LNCaP clone FGC (cell line): ENCODE results near the gene ALS2.

Source experiments
- DNase-seq: peaks from one replicate; pipeline ENCODE4 v3.0.0-alpha.2; 2011; ENCODE audit warnings: low read depth
- H3K4me3 ChIP-seq: 2 replicates; pipeline ENCODE4 v1.5.1; 2011; ENCODE audit warnings: mild to moderate bottlenecking, low read depth, low read length, control low read depth
- CTCF ChIP-seq: IDR thresholded peaks from 2 replicates; pipeline ENCODE4 v1.5.1; 2012; ENCODE audit warnings: mild to moderate bottlenecking; ENCODE audit not compliant: control insufficient read depth, insufficient read depth; ENCODE audit errors: extremely low read depth

Gene ALS2

GRCh38 chr2:201780674-201781493, at the start of gene ALS2:
TSS of gene ALS2 (minus strand) at chr2:201780933. CDS start at chr2:201768885, 12,048 bp downstream.
- TF ChIP-seq CTCF, result no peak
- H3K4me3 ChIP-seq, result peak within 1 kb of the TSS; percentile 95
- DNase-seq, result peak; percentile 95

DNA sequence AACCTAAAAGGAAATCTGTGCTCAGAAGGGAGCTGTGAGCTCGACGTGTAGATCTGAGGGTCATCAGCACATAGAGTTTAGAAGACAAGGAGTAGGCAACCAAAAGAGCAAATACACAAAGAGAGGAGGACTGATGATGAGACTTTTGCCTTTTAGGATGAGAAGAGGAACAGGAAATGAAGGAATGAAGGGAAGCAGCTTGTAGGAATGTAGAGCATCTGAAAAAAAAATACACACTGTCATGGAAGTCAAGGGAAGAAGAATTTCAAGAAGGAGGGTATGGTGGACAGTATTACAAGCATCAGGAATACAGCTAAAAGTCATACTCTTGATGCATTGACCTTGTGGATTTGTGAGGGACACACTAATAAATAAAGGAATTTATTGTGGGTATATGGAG, 47.5 kb upstream of the ALS2 start:
- H3K4me3 ChIP-seq, result no peak overlapping the region
- TF ChIP-seq CTCF, result no peak
- DNase-seq, result no peak

DNA sequence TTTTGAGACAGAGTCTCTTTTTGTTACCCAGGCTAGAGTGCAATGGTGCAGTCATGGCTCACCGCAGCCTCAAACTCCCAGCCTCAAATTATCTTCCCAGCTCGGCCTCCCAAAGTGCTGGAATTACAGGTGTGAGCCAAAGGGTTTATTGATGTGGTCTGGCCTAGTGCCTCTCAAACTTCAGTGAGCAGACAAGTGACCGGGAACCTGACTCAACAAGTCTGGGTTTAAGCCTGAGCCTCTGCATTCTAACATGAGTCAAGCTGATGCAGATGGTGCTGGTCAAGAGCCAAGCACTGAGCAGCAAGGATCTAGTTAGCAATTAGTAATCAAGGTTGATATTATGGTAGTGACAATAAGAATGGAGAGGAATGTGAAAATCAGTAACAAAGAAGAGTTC, 46.9 kb upstream of the ALS2 start:
- no peak for TF ChIP-seq CTCF
- no peak overlapping the region for H3K4me3 ChIP-seq
- no peak for DNase-seq

DNA sequence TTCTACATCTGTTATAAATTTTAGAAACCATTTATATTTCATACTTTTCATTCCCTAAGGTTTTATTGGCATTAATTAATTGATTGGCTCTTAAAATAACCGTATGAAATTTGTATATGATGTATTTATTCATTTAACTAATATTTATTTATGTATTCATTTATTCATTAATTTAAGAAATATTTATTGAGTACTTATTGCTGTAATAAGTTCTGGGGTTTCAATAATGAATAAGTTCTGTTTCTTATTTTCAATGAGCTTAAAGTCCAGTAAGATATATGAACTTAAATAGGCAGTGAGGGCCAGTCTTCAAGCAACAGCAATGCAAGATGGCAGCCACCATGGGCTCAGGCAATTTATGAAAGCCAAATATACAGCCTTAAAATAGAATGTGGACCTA, 43.5 kb upstream of the ALS2 start:
- DNase-seq, result no peak
- no peak overlapping the region for H3K4me3 ChIP-seq
- TF ChIP-seq CTCF, result no peak

- DNase-seq, result no peak
- TF ChIP-seq CTCF, result no peak
- H3K4me3 ChIP-seq, result no peak overlapping the region
These were observed 40.3 kb upstream of the ALS2 start for GRCh38 chr2:201821080-201821479.

DNA sequence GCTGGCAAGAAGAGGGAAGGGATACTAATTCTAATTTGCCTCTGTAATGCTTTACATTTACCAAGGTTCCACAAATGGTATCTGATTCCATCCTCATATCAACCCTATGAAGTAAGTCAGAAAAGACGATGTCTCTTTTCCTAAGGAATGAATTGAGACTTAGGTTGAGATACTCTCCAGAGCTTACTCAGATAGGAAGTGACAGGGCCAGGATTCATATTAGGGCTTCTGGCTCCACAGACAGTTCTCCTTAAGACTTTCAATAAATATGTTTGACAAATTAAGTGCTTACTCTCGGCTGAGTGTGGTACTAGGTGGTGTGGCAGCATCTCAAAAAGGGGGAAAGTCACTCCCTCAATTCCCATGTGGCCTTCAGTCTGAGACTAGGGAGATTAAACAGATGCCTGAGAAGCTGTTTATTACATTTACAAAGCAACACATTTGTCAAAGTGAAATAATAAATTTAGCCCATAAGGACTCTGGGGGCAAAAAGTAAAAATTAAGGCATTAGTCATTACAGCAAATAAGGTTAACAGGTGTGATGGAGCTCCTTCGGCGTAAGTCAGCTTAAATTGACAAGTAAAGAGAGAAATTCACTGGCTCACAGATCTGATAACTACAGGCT, 39.8 kb upstream of the ALS2 start:
- no peak for DNase-seq
- no peak for TF ChIP-seq CTCF
- no peak overlapping the region for H3K4me3 ChIP-seq
